Mammary epithelial cell (primary cell): ENCODE data around the gene VSTM4.

ENCODE experiments used
- EZH2 ChIP-seq: IDR thresholded peaks from 2 replicates; pipeline ENCODE4 v1.6.1; 2012; ENCODE audit warnings: low read length, inconsistent platforms, borderline replicate concordance
- TF ChIP-seq, protein P1 (sequence below), 2 donors: IDR thresholded peaks in 1 of 2; conservative IDR thresholded peaks in 1 of 2; 2 replicates each; pipeline ENCODE4 v1.5.1; 2011 to 2012; ENCODE audit warnings: inconsistent platforms in 2 of 2, low read length in 2 of 2, mild to moderate bottlenecking in 2 of 2, control low read depth in 1 of 2, low read depth in 1 of 2; ENCODE audit not compliant: insufficient read depth in 1 of 2; ENCODE audit errors: extremely low read depth in 1 of 2

DNA sequence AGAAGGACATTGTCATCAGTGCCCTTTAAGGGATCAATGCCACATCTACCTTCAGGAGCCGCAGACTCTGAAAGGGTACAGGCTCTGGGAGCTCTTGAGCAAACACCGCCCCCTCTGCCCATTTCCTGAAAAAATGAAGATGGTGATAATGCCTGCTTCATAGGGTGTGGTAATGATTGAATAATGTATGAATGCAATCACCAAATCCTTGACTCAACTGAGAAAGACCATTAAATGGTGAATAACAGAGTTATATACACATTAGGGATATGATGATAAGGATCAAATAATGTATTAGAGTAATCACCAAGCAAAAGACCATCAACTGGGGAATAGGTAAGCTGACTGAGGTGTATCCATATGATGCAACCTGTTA is 17.0 kb upstream of the VSTM4 start:
- TF ChIP-seq, protein P1, sequence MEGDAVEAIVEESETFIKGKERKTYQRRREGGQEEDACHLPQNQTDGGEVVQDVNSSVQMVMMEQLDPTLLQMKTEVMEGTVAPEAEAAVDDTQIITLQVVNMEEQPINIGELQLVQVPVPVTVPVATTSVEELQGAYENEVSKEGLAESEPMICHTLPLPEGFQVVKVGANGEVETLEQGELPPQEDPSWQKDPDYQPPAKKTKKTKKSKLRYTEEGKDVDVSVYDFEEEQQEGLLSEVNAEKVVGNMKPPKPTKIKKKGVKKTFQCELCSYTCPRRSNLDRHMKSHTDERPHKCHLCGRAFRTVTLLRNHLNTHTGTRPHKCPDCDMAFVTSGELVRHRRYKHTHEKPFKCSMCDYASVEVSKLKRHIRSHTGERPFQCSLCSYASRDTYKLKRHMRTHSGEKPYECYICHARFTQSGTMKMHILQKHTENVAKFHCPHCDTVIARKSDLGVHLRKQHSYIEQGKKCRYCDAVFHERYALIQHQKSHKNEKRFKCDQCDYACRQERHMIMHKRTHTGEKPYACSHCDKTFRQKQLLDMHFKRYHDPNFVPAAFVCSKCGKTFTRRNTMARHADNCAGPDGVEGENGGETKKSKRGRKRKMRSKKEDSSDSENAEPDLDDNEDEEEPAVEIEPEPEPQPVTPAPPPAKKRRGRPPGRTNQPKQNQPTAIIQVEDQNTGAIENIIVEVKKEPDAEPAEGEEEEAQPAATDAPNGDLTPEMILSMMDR (conservative IDR thresholded peaks at IDR 0.05 in 1 of 2, IDR thresholded peaks at IDR 0.05 in 1 of 2; ENCODE audit: extremely low read depth in 1 of 2, insufficient read depth in 1 of 2, low read depth in 1 of 2, low read length in 2 of 2) = no peak
- TF ChIP-seq EZH2 = no peak
